Liver (tissue), 3 donors: Measurements from ENCODE around the gene RAPGEF6.

Source experiments
- CTCF ChIP-seq: fragments of 150-350 bp; IDR thresholded peaks from 2 replicates; pipeline ENCODE4 v1.5.1; 2017; ENCODE audit warnings: improper control_type of control experiment, low read depth, low read length; ENCODE audit not compliant: missing input control
- EGR1 ChIP-seq, 2 donors: IDR thresholded peaks; 2 replicates each; pipeline ENCODE4 v1.6.1; 2016 to 2018; ENCODE audit warnings: antibody characterized with exemption in 2 of 2, low read depth in 2 of 2
- MAX ChIP-seq: IDR thresholded peaks from 2 replicates; pipeline ENCODE4 v1.6.1; 2016; ENCODE audit warnings: antibody characterized with exemption
- REST ChIP-seq: IDR thresholded peaks from 2 replicates; pipeline ENCODE4 v1.6.1; 2016; ENCODE audit warnings: antibody characterized with exemption, mild to moderate bottlenecking
- SP1 ChIP-seq: IDR thresholded peaks from 2 replicates; pipeline ENCODE4 v1.6.1; 2018; ENCODE audit warnings: antibody characterized with exemption, mild to moderate bottlenecking
- TAF1 ChIP-seq: conservative IDR thresholded peaks from 2 replicates; pipeline ENCODE4 v1.6.1; 2016; ENCODE audit warnings: antibody characterized with exemption, mild to moderate bottlenecking
- YY1 ChIP-seq: IDR thresholded peaks from 2 replicates; pipeline ENCODE4 v1.6.1; 2016; ENCODE audit warnings: antibody characterized with exemption, mild to moderate bottlenecking
- ZBTB33 ChIP-seq: IDR thresholded peaks from 2 replicates; pipeline ENCODE4 v1.6.1; 2016; ENCODE audit warnings: antibody characterized with exemption
- donor health status: healthy.
- donor health status: healthy.

GRCh38 chr5:131396015-131396414 is 239.0 kb downstream of the RAPGEF6 start:
- TF ChIP-seq EGR1 (IDR thresholded peaks at IDR 0.05; ENCODE audit: low read depth in 2 of 2), result no peak
- TF ChIP-seq MAX, result no peak
- TF ChIP-seq TAF1, result no peak
- no peak for TF ChIP-seq CTCF
- no peak for TF ChIP-seq SP1
- TF ChIP-seq YY1, result no peak
- TF ChIP-seq REST, result no peak
- no peak for TF ChIP-seq ZBTB33
